Measurements from ENCODE around the gene NBAS. TPM values are rescaled to one million over a fixed set of nuclear protein-coding genes. Genes with fewer than 3 reads are reported as not detected.

Gene NBAS
- total and polyA plus RNA-seq, 2 donors (not counting 3 experiments of a cell fraction or from before 2014, with no cell fraction given), result 29.4 to 43.0 TPM

DNA sequence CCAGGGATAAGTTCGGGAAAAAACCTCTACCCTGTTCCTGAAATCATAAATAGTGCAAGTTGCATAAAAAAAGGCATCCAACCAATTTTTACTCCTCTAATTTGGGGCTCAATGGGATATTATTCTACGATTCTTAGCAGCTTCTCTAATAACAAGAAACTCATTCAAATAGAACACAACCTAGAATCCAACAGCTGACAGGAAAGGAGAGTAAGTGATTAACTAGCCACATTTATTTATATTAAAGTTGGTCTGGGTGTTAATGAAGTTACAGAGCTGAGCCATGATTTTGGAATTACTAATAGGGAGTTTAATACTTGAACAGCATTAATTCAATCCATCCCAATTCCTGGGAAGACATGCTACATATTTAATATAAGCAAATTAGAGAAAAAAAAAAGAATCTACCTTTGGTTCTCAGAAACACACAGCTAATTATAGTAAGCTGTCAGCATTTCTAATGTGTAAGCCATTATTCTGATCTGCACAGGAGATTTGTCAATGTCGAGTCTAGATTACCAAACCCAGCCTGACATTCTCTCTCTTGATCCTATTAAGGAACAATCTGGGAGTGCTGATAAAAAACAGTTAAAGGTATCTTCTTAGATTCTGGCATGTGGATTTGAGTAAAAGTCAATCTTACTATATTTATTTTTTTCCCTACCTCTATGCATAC, 267.7 kb downstream of the NBAS start:
- intact Hi-C loops (cut with micrococcal nuclease) (no loop called here), dilution Hi-C loops (cut with MboI; ENCODE audit: extremely low pct_ligation_motif_present, low sequenced_read_pairs) (no loop called here)
- Histone ChIP-seq H4K20me1 (replicated peaks; ENCODE audit: control insufficient read depth, extremely low read depth, insufficient read depth, low read length) (no peaks in the 10 kb centered on the region), H3K4me2 (ENCODE audit: insufficient read depth, low read length) (no peak overlapping the region), H3K9ac (replicated peaks; ENCODE audit: extremely low read depth, insufficient read depth, low read length) (no peak overlapping the region), H3K9me1 (replicated peaks; ENCODE audit: control insufficient read depth, extremely low read depth, insufficient read depth, low read length) (no peaks in the 10 kb centered on the region), H3K4me3 (replicated peaks in 1 of 3; ENCODE audit: insufficient read depth in 1 of 3, low read depth in 1 of 3, low read length in 3 of 3) (no peak overlapping the region), H3K4me1 (ENCODE audit: control insufficient read depth, extremely low read depth, insufficient read depth, low read length) (no peaks in the 10 kb centered on the region), H2AFZ (ENCODE audit: low read depth, low read length) (no peak overlapping the region), H3K9me3 (replicated peaks; ENCODE audit: control insufficient read depth, insufficient read depth, low read length) (no peaks in the 10 kb centered on the region), H3K79me2 (ENCODE audit: control insufficient read depth, insufficient read depth, low read length) (no peaks in the 10 kb centered on the region), H3K27me3 (ENCODE audit: control insufficient read depth in 2 of 2, insufficient read depth in 2 of 2, low read length in 2 of 2) (no peaks in the 10 kb centered on the region), H3K36me3 (ENCODE audit: control insufficient read depth in 2 of 2, extremely low read depth in 1 of 2, insufficient read depth in 2 of 2, low read length in 2 of 2) (no peaks in the 10 kb centered on the region), H3K27ac (ENCODE audit: insufficient read depth, low read depth, low read length) (no peak overlapping the region)
- CTCF ChIA-PET, result no interaction called here
- DNase-seq (ENCODE audit: low read depth, low spot score) (no peak), FAIRE-seq (no peak)
- no TSS peak for BruUV-seq (replicated peaks)
- POLR2A ChIA-PET, result no interaction called here
- TF ChIP-seq POLR2AphosphoS5 (IDR thresholded peaks at IDR 0.05; ENCODE audit: insufficient read depth, low read depth, low read length), result no peak
- no peak for TF ChIP-seq JUN (IDR thresholded peaks at IDR 0.05; ENCODE audit: borderline replicate concordance, insufficient read depth, insufficient read length, low read depth)
- TF ChIP-seq FOS (IDR thresholded peaks at IDR 0.05; ENCODE audit: borderline replicate concordance, insufficient read depth, low read length), result no peak
- TF ChIP-seq MYC (IDR thresholded peaks at IDR 0.05; ENCODE audit: low read depth, low read length), result no peak
- TF ChIP-seq GATA2 (IDR thresholded peaks at IDR 0.05; ENCODE audit: insufficient read depth, insufficient read length, low read depth, low read length), result no peak
- TF ChIP-seq, protein P1, sequence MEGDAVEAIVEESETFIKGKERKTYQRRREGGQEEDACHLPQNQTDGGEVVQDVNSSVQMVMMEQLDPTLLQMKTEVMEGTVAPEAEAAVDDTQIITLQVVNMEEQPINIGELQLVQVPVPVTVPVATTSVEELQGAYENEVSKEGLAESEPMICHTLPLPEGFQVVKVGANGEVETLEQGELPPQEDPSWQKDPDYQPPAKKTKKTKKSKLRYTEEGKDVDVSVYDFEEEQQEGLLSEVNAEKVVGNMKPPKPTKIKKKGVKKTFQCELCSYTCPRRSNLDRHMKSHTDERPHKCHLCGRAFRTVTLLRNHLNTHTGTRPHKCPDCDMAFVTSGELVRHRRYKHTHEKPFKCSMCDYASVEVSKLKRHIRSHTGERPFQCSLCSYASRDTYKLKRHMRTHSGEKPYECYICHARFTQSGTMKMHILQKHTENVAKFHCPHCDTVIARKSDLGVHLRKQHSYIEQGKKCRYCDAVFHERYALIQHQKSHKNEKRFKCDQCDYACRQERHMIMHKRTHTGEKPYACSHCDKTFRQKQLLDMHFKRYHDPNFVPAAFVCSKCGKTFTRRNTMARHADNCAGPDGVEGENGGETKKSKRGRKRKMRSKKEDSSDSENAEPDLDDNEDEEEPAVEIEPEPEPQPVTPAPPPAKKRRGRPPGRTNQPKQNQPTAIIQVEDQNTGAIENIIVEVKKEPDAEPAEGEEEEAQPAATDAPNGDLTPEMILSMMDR (IDR thresholded peaks at IDR 0.05; ENCODE audit: extremely low read depth in 1 of 2, insufficient read depth in 1 of 2, low read depth in 1 of 2, low read length in 2 of 2), result no peak
- TF ChIP-seq, protein P2, sequence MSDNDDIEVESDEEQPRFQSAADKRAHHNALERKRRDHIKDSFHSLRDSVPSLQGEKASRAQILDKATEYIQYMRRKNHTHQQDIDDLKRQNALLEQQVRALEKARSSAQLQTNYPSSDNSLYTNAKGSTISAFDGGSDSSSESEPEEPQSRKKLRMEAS (IDR thresholded peaks at IDR 0.05; ENCODE audit: insufficient read depth, insufficient read length), result no peak
- no peak for TF ChIP-seq POLR2A (IDR thresholded peaks at IDR 0.05; ENCODE audit: low read depth, low read length)
- no peak for TF ChIP-seq EZH2 (IDR thresholded peaks at IDR 0.05; ENCODE audit: borderline replicate concordance, low read depth, low read length, severe bottlenecking)

All from endothelial cell of umbilical vein (primary cell).